ENCODE results near the gene LOXHD1. TPM values are rescaled to one million over a fixed set of nuclear protein-coding genes. Genes with fewer than 3 reads are reported as not detected.

LOXHD1 gene
- total RNA-seq, 4 donors from 2014 or later = 0.41 TPM; not detected in 3

DNA sequence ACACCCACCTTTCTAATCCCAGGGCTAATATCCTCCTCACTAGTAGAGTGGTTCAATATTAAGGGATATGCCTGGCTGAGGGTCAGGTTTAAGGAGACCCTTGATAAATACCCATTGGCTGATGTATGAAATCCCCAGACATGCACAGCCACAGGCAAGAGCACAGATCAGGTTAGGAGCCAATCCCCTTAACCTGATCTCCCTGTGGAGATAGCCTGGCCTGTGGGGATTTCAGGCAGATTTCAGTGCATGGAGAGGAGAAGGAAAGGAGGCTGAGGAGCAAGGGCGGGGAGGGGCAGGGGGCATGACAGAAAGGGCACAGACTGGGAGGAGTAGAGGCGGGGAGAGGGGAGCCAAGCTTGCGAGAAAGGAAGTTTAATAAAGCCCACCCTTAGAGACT, 129.0 kb downstream of the LOXHD1 start:
- H3K4me1 ChIP-seq = no peaks in the 10 kb centered on the region
- H3K36me3 ChIP-seq = no peaks in the 10 kb centered on the region
- in situ Hi-C loops (cut with MboI; ENCODE audit: low sequenced_read_pairs in 4 of 4) = no loop called here
- intact Hi-C loops (cut with DNase I; ENCODE audit: low total_unique reads) = no loop called here
- no peaks in the 10 kb centered on the region for H3K27me3 ChIP-seq
- TF ChIP-seq POLR2A (IDR thresholded peaks at IDR 0.05) = no peak
- TF ChIP-seq CTCF (IDR thresholded peaks at IDR 0.05 in 4 of 5, conservative IDR thresholded peaks at IDR 0.05 in 1 of 5) = no peak
- H3K9me3 ChIP-seq = no peaks in the 10 kb centered on the region
- no peak for ATAC-seq
- H3K27ac ChIP-seq = no peak overlapping the region
- no peak for DNase-seq
- no peak overlapping the region for H3K4me3 ChIP-seq

GRCh38 chr18:46519870-46520269, 137.2 kb downstream of the LOXHD1 start:
- ATAC-seq (no peak), DNase-seq (no peak)
- H3K4me3 ChIP-seq = no peak overlapping the region
- no peak for TF ChIP-seq POLR2A (IDR thresholded peaks at IDR 0.05)
- no peak for TF ChIP-seq CTCF (IDR thresholded peaks at IDR 0.05 in 4 of 5, conservative IDR thresholded peaks at IDR 0.05 in 1 of 5)
- intact Hi-C loops (cut with DNase I; ENCODE audit: low total_unique reads) (loop anchor here (5.0 kb wide), 1 partner anchor 373 kb away; no protein-coding TSS in a partner anchor), in situ Hi-C loops (cut with MboI; ENCODE audit: low sequenced_read_pairs in 4 of 4) (loop anchor here in 1 of 4 donors (25.0 kb wide), 2 partner anchors 233 to 358 kb away; a partner anchor contains a TSS)
- no peaks in the 10 kb centered on the region for H3K36me3 ChIP-seq
- no peaks in the 10 kb centered on the region for H3K4me1 ChIP-seq
- no peaks in the 10 kb centered on the region for H3K27me3 ChIP-seq
- H3K9me3 ChIP-seq = no peaks in the 10 kb centered on the region
- no peak overlapping the region for H3K27ac ChIP-seq

GRCh38 chr18:46518438-46518837, 138.6 kb downstream of the LOXHD1 start:
- no peaks in the 10 kb centered on the region for H3K4me1 ChIP-seq
- H3K27me3 ChIP-seq = no peaks in the 10 kb centered on the region
- DNase-seq (peak; percentile 12 to 54), ATAC-seq (peak; percentile 83)
- no peak overlapping the region for H3K4me3 ChIP-seq
- H3K36me3 ChIP-seq = no peaks in the 10 kb centered on the region
- intact Hi-C loops (cut with DNase I; ENCODE audit: low total_unique reads) (loop anchor here (1.0 to 5.0 kb wide), 2 partner anchors 237 to 371 kb away; no protein-coding TSS in a partner anchor), in situ Hi-C loops (cut with MboI; ENCODE audit: low sequenced_read_pairs in 4 of 4) (loop anchor here in 1 of 4 donors (25.0 kb wide), 2 partner anchors 231 to 356 kb away; a partner anchor contains a TSS)
- TF ChIP-seq CTCF (IDR thresholded peaks at IDR 0.05 in 4 of 5, conservative IDR thresholded peaks at IDR 0.05 in 1 of 5) (peak; percentile 27 to 63 (median 51)), POLR2A (IDR thresholded peaks at IDR 0.05) (no peak)
- H3K27ac ChIP-seq = no peak overlapping the region
- H3K9me3 ChIP-seq = no peaks in the 10 kb centered on the region

GRCh38 chr18:46516555-46516954, 140.5 kb downstream of the LOXHD1 start:
- Histone ChIP-seq H3K9me3 (no peaks in the 10 kb centered on the region), H3K4me3 (no peak overlapping the region), H3K27ac (no peak overlapping the region), H3K27me3 (no peaks in the 10 kb centered on the region), H3K36me3 (no peaks in the 10 kb centered on the region), H3K4me1 (no peaks in the 10 kb centered on the region)
- intact Hi-C loops (cut with DNase I; ENCODE audit: low total_unique reads) (loop anchor here (5.0 kb wide), 1 partner anchor 369 kb away; no protein-coding TSS in a partner anchor), in situ Hi-C loops (cut with MboI; ENCODE audit: low sequenced_read_pairs in 4 of 4) (loop anchor here in 1 of 4 donors (25.0 kb wide), 2 partner anchors 229 to 354 kb away; a partner anchor contains a TSS)
- no peak for TF ChIP-seq POLR2A (IDR thresholded peaks at IDR 0.05)
- TF ChIP-seq CTCF (IDR thresholded peaks at IDR 0.05 in 4 of 5, conservative IDR thresholded peaks at IDR 0.05 in 1 of 5) = no peak
- DNase-seq (no peak), ATAC-seq (no peak)

GRCh38 chr18:46510386-46510785, 146.6 kb downstream of the LOXHD1 start:
- no peaks in the 10 kb centered on the region for H3K36me3 ChIP-seq
- H3K4me1 ChIP-seq = no peaks in the 10 kb centered on the region
- no peaks in the 10 kb centered on the region for H3K27me3 ChIP-seq
- H3K9me3 ChIP-seq = no peaks in the 10 kb centered on the region
- intact Hi-C loops (cut with DNase I; ENCODE audit: low total_unique reads) = no loop called here
- no peak overlapping the region for H3K4me3 ChIP-seq
- DNase-seq = no peak
- H3K27ac ChIP-seq = no peak overlapping the region
- ATAC-seq = no peak
- in situ Hi-C loops (cut with MboI; ENCODE audit: low sequenced_read_pairs in 4 of 4) = loop anchor here in 1 of 4 donors (25.0 kb wide), 2 partner anchors 223 to 348 kb away; a partner anchor contains a TSS
- TF ChIP-seq POLR2A (IDR thresholded peaks at IDR 0.05) (no peak), CTCF (IDR thresholded peaks at IDR 0.05 in 4 of 5, conservative IDR thresholded peaks at IDR 0.05 in 1 of 5) (no peak)

All from gastrocnemius medialis (tissue), 4 donors.